ENCODE measurements around the gene PRM1.

The PRM1 gene

DNA sequence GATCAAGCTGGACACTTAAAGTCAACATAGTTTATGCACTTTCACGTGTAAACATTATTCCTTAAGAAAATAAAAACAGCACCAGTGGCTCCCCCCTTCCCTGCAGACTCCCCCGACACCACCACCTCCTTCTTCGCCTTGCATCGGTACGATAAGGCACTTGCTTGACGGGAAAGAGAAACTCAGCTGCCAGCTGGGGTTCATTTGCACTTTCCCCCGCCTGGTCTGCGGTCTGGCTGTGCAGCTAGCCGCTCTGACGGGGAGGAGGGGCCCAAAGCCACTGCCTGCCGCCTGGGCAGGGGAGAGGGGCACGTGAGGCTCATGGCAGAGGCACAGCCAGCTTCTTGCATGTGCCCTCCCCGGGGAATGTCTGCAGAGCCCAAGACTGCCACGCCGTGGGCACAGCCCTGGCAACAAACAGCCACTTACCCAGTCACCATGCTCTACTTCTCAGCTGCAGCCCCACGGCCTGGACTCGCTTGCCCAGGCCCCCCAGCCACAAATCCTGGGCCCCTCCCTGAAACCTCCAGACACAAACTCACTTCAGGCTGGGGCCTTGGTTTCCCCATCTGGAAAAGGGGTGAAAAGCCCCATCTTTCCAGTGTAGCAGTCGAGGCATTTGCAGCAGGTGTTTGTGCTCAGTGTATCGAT, 16.5 kb upstream of the PRM1 start:
- Histone ChIP-seq H3K27ac (ENCODE audit: low read length) (peak overlapping the region; percentile 87), H3K4me3 (ENCODE audit: low read depth in 1 of 2, low read length in 2 of 2) (peak overlapping the region in 1 of 2 experiments; percentile 35; a peak in 2 of 4 replicates), H2AFZ (ENCODE audit: low read depth, low read length) (0 out of 2 replicates have a peak overlapping the region, but pooled peaks have one; percentile 8), H3K4me2 (ENCODE audit: insufficient read depth, low read length) (peak overlapping the region; percentile 58), H3K4me1 (ENCODE audit: insufficient read depth, low read length) (peaks cover 45% of the 10 kb centered on the region), H3K9ac (ENCODE audit: low read depth, low read length) (peak overlapping the region; percentile 51), H4K20me1 (ENCODE audit: insufficient read depth, low read length) (peaks cover 3% of the 10 kb centered on the region; the same call in 1 of the 2 replicates), H3K9me3 (ENCODE audit: insufficient read depth, low read length, severe bottlenecking) (no peaks in the 10 kb centered on the region), H3K79me2 (ENCODE audit: insufficient read depth, low read length) (no peaks in the 10 kb centered on the region), H3K27me3 (ENCODE audit: insufficient read depth, low read length, poor library complexity) (no peaks in the 10 kb centered on the region), H3K36me3 (ENCODE audit: insufficient read depth, low read length) (no peaks in the 10 kb centered on the region)
- ATAC-seq (ENCODE audit: insufficient read depth, low read depth) = peak; percentile 93
- peak; percentile 97 for DNase-seq
- TF ChIP-seq CTCF (IDR thresholded peaks at IDR 0.05; ENCODE audit: borderline replicate concordance, extremely low read depth, low read length, poor library complexity, severe bottlenecking) = peak; percentile 75
- TF ChIP-seq EZH2 (IDR thresholded peaks at IDR 0.05; ENCODE audit: borderline replicate concordance, low read depth, low read length, severe bottlenecking) = no peak

GRCh38 chr16:11296706-11297491, 15.8 kb upstream of the PRM1 start:
- Histone ChIP-seq H3K79me2 (ENCODE audit: insufficient read depth, low read length) (no peaks in the 10 kb centered on the region), H2AFZ (ENCODE audit: low read depth, low read length) (no peak overlapping the region), H3K9ac (ENCODE audit: low read depth, low read length) (peak overlapping the region; percentile 13; the same call in 1 of the 2 replicates), H3K27ac (ENCODE audit: low read length) (peak overlapping the region; percentile 66), H3K27me3 (ENCODE audit: insufficient read depth, low read length, poor library complexity) (no peaks in the 10 kb centered on the region), H3K4me2 (ENCODE audit: insufficient read depth, low read length) (peak overlapping the region; percentile 58), H3K36me3 (ENCODE audit: insufficient read depth, low read length) (no peaks in the 10 kb centered on the region), H3K4me3 (ENCODE audit: low read depth in 1 of 2, low read length in 2 of 2) (peak overlapping the region in 1 of 2 experiments; percentile 35; a peak in 2 of 4 replicates), H3K4me1 (ENCODE audit: insufficient read depth, low read length) (peaks cover 45% of the 10 kb centered on the region), H4K20me1 (ENCODE audit: insufficient read depth, low read length) (peaks cover 3% of the 10 kb centered on the region; the same call in 1 of the 2 replicates), H3K9me3 (ENCODE audit: insufficient read depth, low read length, severe bottlenecking) (no peaks in the 10 kb centered on the region)
- TF ChIP-seq CTCF (IDR thresholded peaks at IDR 0.05; ENCODE audit: borderline replicate concordance, extremely low read depth, low read length, poor library complexity, severe bottlenecking) = no peak
- no peak for TF ChIP-seq EZH2 (IDR thresholded peaks at IDR 0.05; ENCODE audit: borderline replicate concordance, low read depth, low read length, severe bottlenecking)
- ATAC-seq (ENCODE audit: insufficient read depth, low read depth) (peak; percentile 5), DNase-seq (peak; percentile 24)

- Histone ChIP-seq H3K79me2 (ENCODE audit: insufficient read depth, low read length) (no peaks in the 10 kb centered on the region), H3K4me1 (ENCODE audit: insufficient read depth, low read length) (peaks cover 45% of the 10 kb centered on the region), H3K9ac (ENCODE audit: low read depth, low read length) (no peak overlapping the region), H3K9me3 (ENCODE audit: insufficient read depth, low read length, severe bottlenecking) (no peaks in the 10 kb centered on the region), H3K4me3 (ENCODE audit: low read depth in 1 of 2, low read length in 2 of 2) (no peak overlapping the region), H3K27me3 (ENCODE audit: insufficient read depth, low read length, poor library complexity) (no peaks in the 10 kb centered on the region), H3K36me3 (ENCODE audit: insufficient read depth, low read length) (no peaks in the 10 kb centered on the region), H3K4me2 (ENCODE audit: insufficient read depth, low read length) (peak overlapping the region; percentile 58; the same call in 1 of the 2 replicates), H4K20me1 (ENCODE audit: insufficient read depth, low read length) (peaks cover 3% of the 10 kb centered on the region; the same call in 1 of the 2 replicates), H2AFZ (ENCODE audit: low read depth, low read length) (no peak overlapping the region), H3K27ac (ENCODE audit: low read length) (0 out of 2 replicates have a peak overlapping the region, but pooled peaks have one; percentile 9)
- TF ChIP-seq CTCF (IDR thresholded peaks at IDR 0.05; ENCODE audit: borderline replicate concordance, extremely low read depth, low read length, poor library complexity, severe bottlenecking) = no peak
- TF ChIP-seq EZH2 (IDR thresholded peaks at IDR 0.05; ENCODE audit: borderline replicate concordance, low read depth, low read length, severe bottlenecking) = no peak
- DNase-seq (no peak), ATAC-seq (ENCODE audit: insufficient read depth, low read depth) (no peak)
Observed at GRCh38 chr16:11296351-11296705, 15.2 kb upstream of the PRM1 start.
